ENCODE data around the gene SHANK2.

- TF ChIP-seq CTCF (IDR thresholded peaks at IDR 0.05; ENCODE audit: borderline replicate concordance, extremely low read depth, low read length, poor library complexity, severe bottlenecking) (no peak), EZH2 (IDR thresholded peaks at IDR 0.05; ENCODE audit: borderline replicate concordance, low read depth, low read length, severe bottlenecking) (no peak)
These were observed 47.8 kb upstream of the SHANK2 start for GRCh38 chr11:71300187-71300586.

All from DND-41 (cell line).